Vagina (tissue), 2 donors: ENCODE results near the gene HPS3.

Experiments used
- CTCF ChIP-seq, 3 experiments: fragments of 450-650 bp in 2 of 3; fragments of 200-600 bp in 1 of 3; sonication (generic) in 1 of 3; IDR thresholded peaks; one replicate each; pipeline ENCODE4 v1.5.1; 2017 to 2019; ENCODE audit warnings: antibody characterized with exemption in 3 of 3, mild to moderate bottlenecking in 2 of 3, moderate library complexity in 2 of 3
- POLR2AphosphoS5 ChIP-seq, 2 donors: sonication (generic); formaldehyde crosslinking; IDR thresholded peaks; one replicate each; pipeline ENCODE4 v1.9.0; 2017; ENCODE audit warnings: antibody characterized with exemption in 2 of 2, mild to moderate bottlenecking in 2 of 2, low read depth in 1 of 2; ENCODE audit not compliant: insufficient read depth in 1 of 2

GRCh38 chr3:149217347-149217746 is 87.9 kb downstream of the HPS3 start:
- TF ChIP-seq CTCF (IDR thresholded peaks at IDR 0.05): no peak
- TF ChIP-seq POLR2AphosphoS5 (IDR thresholded peaks at IDR 0.05; ENCODE audit: insufficient read depth in 1 of 2, low read depth in 1 of 2): no peak
